K562 (cell line): Measurements from ENCODE around the gene SEMA3F. TPM values are rescaled to one million over a fixed set of nuclear protein-coding genes. Genes with fewer than 3 reads are reported as not detected.

ENCODE experiments used
- ATAC-seq: fragments of 200-7000 bp; cut with Tn5 transposase; 3 replicates; pipeline ENCODE4 v1.9.1; 2020; ENCODE audit warnings: moderate library complexity
- BruUV-seq: library from RNA; stranded (reverse); fragments of 400-500 nt; replicated peaks from 2 replicates; lab custom pipeline; 2021; lab: Mats Ljungman, UMichigan
- CTCF ChIA-PET: fragments of 300-600 bp; formaldehyde crosslinking; extraction: SDS; loops from one replicate; lab custom pipeline; 2021; ENCODE audit warnings: low intra/inter-chr PET ratio; lab: Yijun Ruan, JAX
- POLR2A ChIA-PET: fragments of 300-600, 350-650 bp; sonication (Branson Sonifier 250); formaldehyde crosslinking; extraction: SDS; loops from one replicate; lab custom pipeline; 2021; ENCODE audit warnings: antibody characterized with exemption, inconsistent platforms; lab: Yijun Ruan, JAX
- DNase-seq, 4 experiments: peaks; one replicate each; pipeline versions ENCODE4 v3.0.0 to v3.0.0-alpha.2; 2011 to 2018; ENCODE audit warnings: low spot score in 3 of 4, mixed read lengths in 3 of 4; ENCODE audit errors: extremely low read depth in 1 of 4
- FAIRE-seq: peaks from 2 replicates; lab custom pipeline; 2011; peaks lifted over from hg19 to GRCh38; lab: Jason Lieb, UNC
- H2AFZ ChIP-seq: 2 replicates; pipeline ENCODE4 v1.6.0; 2011; ENCODE audit warnings: low read depth, low read length, control low read depth, inconsistent platforms
- H3K27ac ChIP-seq: fragments of 200-600 bp; 3 replicates; pipeline ENCODE4 v1.8.0; 2011; ENCODE audit warnings: low read depth, mild to moderate bottlenecking, control low read depth, inconsistent platforms, low read length, moderate library complexity, mixed read lengths; ENCODE audit errors: extremely low read depth
- H3K27me3 ChIP-seq, 2 experiments: fragments of 300-600 bp in 1 of 2; 2 replicates in 1 of 2; 3 replicates in 1 of 2; pipeline versions ENCODE4 v1.6.0 to v1.8.0; 2011; ENCODE audit warnings: inconsistent platforms in 2 of 2, low read length in 2 of 2, mild to moderate bottlenecking in 1 of 2, mixed read lengths in 1 of 2, moderate library complexity in 1 of 2; ENCODE audit not compliant: control insufficient read depth in 2 of 2, insufficient read depth in 2 of 2
- H3K36me3 ChIP-seq: fragments of 300-600 bp; 3 replicates; pipeline ENCODE4 v1.8.0; 2011; ENCODE audit warnings: mild to moderate bottlenecking, low read length, inconsistent platforms; ENCODE audit not compliant: control insufficient read depth, insufficient read depth
- H3K4me1 ChIP-seq, 2 experiments: fragments of 200-600 bp in 1 of 2; replicated peaks in 1 of 2; 2 replicates in 1 of 2; 3 replicates in 1 of 2; pipeline versions ENCODE4 v1.5.1 to v1.8.0; 2011; ENCODE audit warnings: inconsistent platforms in 2 of 2, low read length in 2 of 2, mild to moderate bottlenecking in 1 of 2, mixed read lengths in 1 of 2, moderate library complexity in 1 of 2; ENCODE audit not compliant: control insufficient read depth in 2 of 2, insufficient read depth in 2 of 2
- H3K4me2 ChIP-seq: 2 replicates; pipeline ENCODE4 v1.6.1; 2011; ENCODE audit warnings: low read length, control low read depth, inconsistent platforms, mixed read lengths; ENCODE audit not compliant: insufficient read depth
- H3K4me3 ChIP-seq: fragments of 200-600 bp; sonication (generic), shearing (Covaris generic); 2 replicates; pipeline ENCODE4 v1.5.1; 2016; ENCODE audit warnings: control low read depth, inconsistent platforms
- H3K79me2 ChIP-seq: fragments of 200-600 bp; 3 replicates; pipeline ENCODE4 v1.8.0; 2011; ENCODE audit warnings: low read length, inconsistent platforms; ENCODE audit not compliant: control insufficient read depth, insufficient read depth
- H3K9ac ChIP-seq, 2 experiments: 2 replicates each; pipeline versions ENCODE4 v1.6.0 to v1.6.1; 2011; ENCODE audit warnings: low read depth in 2 of 2, low read length in 2 of 2, control low read depth in 1 of 2, inconsistent platforms in 1 of 2, mild to moderate bottlenecking in 1 of 2, mixed read lengths in 1 of 2; ENCODE audit not compliant: insufficient read depth in 1 of 2
- H3K9me1 ChIP-seq: one replicate; pipeline ENCODE4 v1.6.0; 2011; ENCODE audit warnings: inconsistent platforms, mild to moderate bottlenecking, low read length, moderate library complexity; ENCODE audit not compliant: control insufficient read depth, insufficient read depth
- H3K9me3 ChIP-seq: replicated peaks from 2 replicates; pipeline ENCODE4 v1.5.1; 2011; ENCODE audit warnings: low read depth, low read length, inconsistent platforms; ENCODE audit not compliant: control insufficient read depth, insufficient read depth
- H4K20me1 ChIP-seq: replicated peaks from 2 replicates; pipeline ENCODE4 v1.6.1; 2011; ENCODE audit warnings: low read length, inconsistent platforms, mixed read lengths; ENCODE audit not compliant: control insufficient read depth, insufficient read depth
- CTCF ChIP-seq, 3 experiments: IDR thresholded peaks in 2 of 3; conservative IDR thresholded peaks in 1 of 3; 2 replicates each; pipeline ENCODE4 v1.5.1; 2011 to 2012; ENCODE audit warnings: low read length in 3 of 3, mild to moderate bottlenecking in 3 of 3, control low read depth in 2 of 3, improper control_type of control experiment in 1 of 3, inconsistent platforms in 1 of 3, low read depth in 1 of 3, mixed read lengths in 1 of 3, moderate library complexity in 1 of 3; ENCODE audit not compliant: insufficient read depth in 2 of 3
- CXXC5 ChIP-seq: fragments of 250-450 bp; sonication (Bioruptor Pico); IDR thresholded peaks from 2 replicates; pipeline ENCODE4 v1.8.0; 2022; ENCODE audit warnings: inconsistent platforms, mild to moderate bottlenecking, moderate library complexity
- ZBTB33 ChIP-seq: sonication (generic); formaldehyde crosslinking; IDR thresholded peaks from 2 replicates; pipeline ENCODE4 v1.8.1; 2023; ENCODE audit warnings: mild to moderate bottlenecking, missing genetic modification reagents
- WGBS: fragments of 100-300 bp; shearing (Covaris generic); methylation state at CpG from one replicate; pipeline ENCODE4 v1.1.6; 2016; ENCODE audit warnings: low coverage, mixed read lengths; ENCODE audit not compliant: insufficient coverage; ENCODE audit errors: missing lambda C conversion rate; 5-methylcytosine and 5-hydroxymethylcytosine counted together
- in situ Hi-C: fragments of 300-500 bp; cut with MboI; formaldehyde crosslinking; loops from 4 replicates; pipeline ENCODE4 v1.15.0; 2018; ENCODE audit warnings: inconsistent platforms, mixed read lengths
- intact Hi-C: fragments of 100-400 bp; cut with micrococcal nuclease; formaldehyde crosslinking; loops from 2 replicates; pipeline ENCODE4 v1.14.2; 2022
- polyA plus RNA-seq, 8 experiments: library from polyadenylated mRNA; depleted of rRNA in 4 of 8; stranded (reverse) in 5 of 8; unstranded in 3 of 8; fragments of >200 nt; fragmentation: Nextera tagmentation in 2 of 8; fragmentation: Illumina TruSeq in 1 of 8; extraction: Ambion mirVana in 2 of 8; extraction: Trizol in 1 of 8; gene quantifications; 2 replicates each; pipeline versions ENCODE4 v1.2.1 to v1.2.3, GENCODE V29; 2011 to 2014; ENCODE audit warnings: inconsistent platforms in 1 of 8, missing spikeins in 1 of 8
- total RNA-seq, 7 experiments: library from RNA; depleted of rRNA in 6 of 7; stranded (reverse); fragments of >200 nt in 6 of 7; fragmentation: Illumina TruSeq in 2 of 7; extraction: Trizol in 2 of 7; gene quantifications; 2 replicates each; pipeline versions ENCODE4 v1.2.1 to v1.2.3, GENCODE V29; 2011 to 2021; ENCODE audit warnings: low replicate concordance in 1 of 7

Gene SEMA3F
- total and polyA plus RNA-seq, 9 of the 15 experiments (the other 6 are each of a cell fraction or from before 2014, with no cell fraction given): 0.58 to 3.0 (median 2.0) TPM; not detected in 2

DNA sequence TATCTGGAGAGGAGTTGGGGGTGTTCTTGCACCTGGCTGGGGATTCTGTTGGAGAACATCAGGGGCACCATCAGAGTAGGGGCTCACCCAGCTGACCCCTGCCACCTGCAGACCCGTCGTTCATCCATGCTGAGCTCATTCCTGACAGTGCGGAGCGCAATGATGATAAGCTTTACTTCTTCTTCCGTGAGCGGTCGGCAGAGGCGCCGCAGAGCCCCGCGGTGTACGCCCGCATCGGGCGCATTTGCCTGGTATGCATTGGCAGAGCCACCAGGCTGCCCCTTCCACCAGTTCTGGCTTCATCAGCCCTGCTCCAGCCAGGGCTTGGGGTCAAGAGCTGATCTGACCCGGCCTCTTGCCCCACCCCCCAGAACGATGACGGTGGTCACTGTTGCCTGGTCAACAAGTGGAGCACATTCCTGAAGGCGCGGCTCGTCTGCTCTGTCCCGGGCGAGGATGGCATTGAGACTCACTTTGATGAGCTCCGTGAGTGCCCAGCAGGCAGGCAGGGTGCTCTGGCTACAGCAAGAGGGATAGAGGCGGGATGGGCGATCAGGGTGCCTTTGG is 27.5 kb downstream of the SEMA3F start:
- H3K9me1 ChIP-seq: no peaks in the 10 kb centered on the region
- H3K36me3 ChIP-seq: no peaks in the 10 kb centered on the region
- intact Hi-C loops: no loop called here
- no peak overlapping the region for H3K4me3 ChIP-seq
- H3K27me3 ChIP-seq: no peaks in the 10 kb centered on the region
- no peaks in the 10 kb centered on the region for H3K9me3 ChIP-seq
- WGBS: 32% methylated on average over 13 of the region's 26 CpGs
- no peaks in the 10 kb centered on the region for H4K20me1 ChIP-seq
- no peak overlapping the region for H3K27ac ChIP-seq
- H3K9ac ChIP-seq: peak overlapping the region in 1 of 2 experiments; percentile 45; a peak in 1 of 4 replicates
- FAIRE-seq (no peak), ATAC-seq (peak; percentile 63), DNase-seq (no peak)
- H3K4me2 ChIP-seq: no peak overlapping the region; the same call in 1 of the 2 replicates
- TF ChIP-seq CXXC5 (no peak), ZBTB33 (CRISPR knock-in tag) (peak; percentile 56; the same call in 1 of the 2 replicates), CTCF (IDR thresholded peaks at IDR 0.05 in 2 of 3, conservative IDR thresholded peaks at IDR 0.05 in 1 of 3; ENCODE audit: insufficient read depth in 2 of 3, low read depth in 1 of 3, low read length in 3 of 3) (peak in 2 of 3 experiments; percentile 7 to 23; a peak in 1 of 6 replicates)
- no peak overlapping the region for H2AFZ ChIP-seq
- H3K4me1 ChIP-seq: peaks cover 0 to 27% of the 10 kb centered on the region in 2 experiments; a peak in 3 of 5 replicates
- no peaks in the 10 kb centered on the region for H3K79me2 ChIP-seq
- CTCF ChIA-PET: no interaction called here
- no TSS peak for BruUV-seq
- POLR2A ChIA-PET: interaction anchor here (1.0 to 1.3 kb wide), 3 partner anchors 17 to 62 kb away, joined by 3 to 5 read pairs (median 3); no protein-coding TSS in a partner anchor
- in situ Hi-C loops: loop anchor here (5.0 kb wide), 1 partner anchor 60 kb away; no protein-coding TSS in a partner anchor
